NCI-H446 treated with DMSO at 0.1 percent for 48 hours (cell line): Measurements from ENCODE around the gene ORM2.
"Not testable (repeated sequence)": the region's sequence is repeated elsewhere in the genome, so short reads cannot be mapped to it uniquely, and the experiment has no call there.

Experiments used
- DNase-seq: peaks from one replicate; lab custom pipeline; 2025; lab: John Stamatoyannopoulos, UW

Gene ORM2

DNA sequence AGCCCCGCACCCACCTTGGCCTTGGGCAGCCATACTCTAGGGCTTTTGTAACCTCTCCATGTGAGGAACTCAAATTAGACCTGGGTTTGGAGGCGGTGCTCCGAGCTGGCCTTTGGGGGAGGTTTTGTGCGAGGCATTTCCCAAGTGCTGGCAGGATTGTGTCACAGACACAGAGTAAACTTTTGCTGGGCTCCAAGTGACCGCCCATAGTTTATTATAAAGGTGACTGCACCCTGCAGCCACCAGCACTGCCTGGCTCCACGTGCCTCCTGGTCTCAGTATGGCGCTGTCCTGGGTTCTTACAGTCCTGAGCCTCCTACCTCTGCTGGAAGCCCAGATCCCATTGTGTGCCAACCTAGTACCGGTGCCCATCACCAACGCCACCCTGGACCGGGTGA, at the start of gene ORM2:
ORM2 (plus strand) TSS at position 245 of the 398 bp plus-strand sequence; CDS start at position 281, 36 bp downstream.
- DNase-seq = not testable (repeated sequence)

DNA sequence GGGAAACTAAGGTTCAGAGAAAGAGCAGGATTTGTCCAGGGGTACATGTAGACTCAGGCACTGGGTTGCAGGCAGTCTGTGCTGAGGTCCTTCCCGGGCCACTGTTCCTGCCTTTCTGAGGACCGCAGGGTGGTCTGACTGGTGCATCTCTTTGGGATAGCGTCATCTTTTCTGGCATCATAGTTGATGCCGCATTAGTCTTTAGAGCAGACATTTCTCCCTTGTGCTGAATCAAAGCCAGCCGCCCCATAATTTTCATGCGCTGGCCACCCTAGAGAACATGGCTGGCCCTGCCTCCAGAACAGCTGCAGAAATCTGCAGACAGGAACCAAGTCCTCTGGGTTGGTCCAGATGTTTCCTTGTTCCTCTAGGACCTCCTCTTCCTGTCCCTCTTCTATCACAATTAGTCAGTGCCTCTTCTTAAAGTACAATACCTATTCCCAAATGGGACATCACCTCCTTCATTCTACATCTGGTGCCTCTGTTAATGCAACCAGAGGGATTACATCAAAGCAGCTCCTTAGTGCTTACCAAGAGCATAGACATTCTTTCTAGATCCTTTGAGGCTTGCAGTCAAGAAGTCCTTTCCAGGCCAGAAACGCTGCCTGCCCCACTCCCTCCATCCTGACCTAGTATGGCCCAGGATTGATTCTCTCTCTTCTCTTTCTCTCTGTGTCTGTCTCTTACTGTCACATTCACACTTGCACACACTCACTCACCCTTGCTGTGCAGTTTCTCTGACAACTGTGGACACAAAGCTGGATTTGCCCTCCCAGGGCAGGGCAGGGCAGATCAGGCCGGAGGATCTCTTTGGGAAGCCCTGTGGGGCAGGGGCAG, 48.8 kb upstream of the ORM2 start:
- no peak for DNase-seq

DNA sequence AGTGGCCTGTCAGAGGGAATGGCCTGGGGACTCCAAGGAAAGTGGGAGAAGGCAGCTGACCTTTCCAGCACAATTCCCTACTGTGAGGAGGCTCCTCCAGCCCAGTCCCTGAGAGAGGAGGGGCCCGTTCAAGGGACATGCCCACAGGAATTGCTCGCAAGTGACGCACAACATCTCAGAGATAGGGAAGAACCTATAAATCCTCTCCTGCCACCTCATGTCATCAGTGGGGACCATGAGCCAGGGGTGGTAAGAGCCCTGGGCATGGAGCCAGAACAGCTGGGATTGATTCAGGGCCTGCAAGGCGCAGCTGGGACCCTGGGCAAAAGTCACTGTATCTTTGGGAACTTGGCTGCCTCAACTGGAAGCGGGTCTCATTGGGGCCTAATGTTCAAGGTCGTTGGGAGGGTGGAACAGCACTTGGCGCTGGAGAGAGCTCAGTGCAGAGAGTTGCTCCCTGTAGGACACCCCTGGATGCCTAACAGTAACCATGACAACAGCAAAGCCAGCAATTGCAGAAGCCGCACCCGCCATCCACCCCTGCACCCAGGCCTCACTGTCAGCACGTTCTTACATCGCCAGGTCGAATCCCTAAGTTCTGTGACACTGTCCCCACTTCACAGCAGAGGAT, 48.1 kb upstream of the ORM2 start:
- no peak for DNase-seq

DNA sequence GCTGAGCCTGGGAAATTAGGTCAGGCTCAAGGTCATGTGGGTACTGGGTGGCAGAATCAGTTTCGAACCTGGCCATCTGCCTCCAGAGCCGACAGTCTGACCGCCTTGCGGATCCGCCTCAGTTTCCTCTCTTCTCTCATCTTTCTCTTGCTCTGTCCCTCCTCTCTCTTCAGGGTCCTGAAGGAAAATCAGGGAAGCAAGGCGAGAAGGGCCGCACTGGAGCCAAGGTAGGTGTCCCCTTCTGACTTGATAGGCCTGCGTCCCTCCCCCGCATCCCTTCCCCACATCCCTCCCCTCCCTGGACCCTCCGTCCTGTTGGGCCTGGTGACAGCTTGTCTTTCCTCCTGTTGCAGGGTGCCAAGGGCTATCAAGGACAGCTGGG, 47.6 kb upstream of the ORM2 start:
- DNase-seq = no peak

DNA sequence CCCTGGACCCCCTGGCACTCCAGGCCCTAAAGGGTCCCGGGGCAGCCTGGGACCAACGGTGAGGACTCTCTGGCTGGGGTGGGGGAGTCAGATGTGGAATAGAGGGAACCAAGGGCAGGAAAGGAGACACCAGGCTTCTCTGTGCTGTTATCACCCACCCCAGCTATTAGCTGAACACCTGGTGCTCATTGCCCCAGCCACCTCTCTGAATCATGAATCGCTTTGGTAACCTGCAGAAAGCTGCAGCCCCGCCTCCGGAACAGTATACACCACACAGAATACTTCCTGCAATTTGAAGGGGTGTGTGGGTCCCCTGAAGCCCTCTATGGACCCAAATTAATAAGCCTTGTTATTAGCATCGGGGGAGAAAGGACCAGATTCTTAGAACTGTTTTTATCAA, 47.2 kb upstream of the ORM2 start:
- DNase-seq = no peak

DNA sequence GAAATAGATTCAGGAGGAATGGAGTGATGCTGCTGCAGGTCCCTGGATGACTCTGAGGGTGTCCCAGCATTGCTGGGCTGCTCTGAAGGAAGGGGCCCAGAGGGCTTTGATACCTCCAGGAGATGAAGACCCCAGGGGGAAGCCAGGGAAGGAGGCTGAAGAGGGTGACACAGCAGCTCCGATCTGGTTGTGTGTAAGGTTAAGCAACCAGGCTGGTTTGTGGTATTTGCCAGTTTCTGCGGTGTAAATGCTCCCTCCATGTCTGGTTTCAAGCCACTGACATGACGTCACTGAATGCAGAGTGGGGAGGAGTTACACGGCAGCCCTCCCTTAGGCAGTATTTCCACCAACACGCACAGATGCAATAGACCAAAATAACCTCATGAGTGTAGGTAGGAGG, 46.7 kb upstream of the ORM2 start:
- DNase-seq = no peak

DNA sequence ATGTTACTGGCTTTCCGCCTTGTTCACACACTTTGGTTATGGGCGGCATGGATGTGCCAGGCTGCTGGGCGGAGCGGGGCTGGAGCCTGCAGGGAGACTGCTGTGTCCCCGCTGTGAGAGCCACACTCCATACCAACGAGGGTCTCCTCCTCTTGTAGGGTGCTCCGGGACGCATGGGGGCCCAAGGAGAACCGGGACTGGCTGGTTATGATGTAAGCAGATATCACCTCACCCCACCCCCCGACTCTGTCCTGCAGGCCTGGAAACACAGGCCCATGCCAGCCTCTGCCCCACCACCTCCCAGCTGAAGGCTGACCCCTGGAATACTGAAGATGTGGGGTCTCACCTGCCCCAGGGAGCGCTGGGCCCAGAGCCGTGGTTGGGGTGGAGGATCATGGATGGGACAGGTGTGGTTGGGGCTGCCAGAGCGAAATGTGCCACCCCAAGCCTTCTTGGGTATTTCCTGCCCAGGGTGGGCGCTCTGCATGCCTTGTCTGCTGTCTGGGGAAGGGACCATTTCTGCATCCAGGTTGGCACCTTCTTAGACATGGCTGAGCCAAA, 46.0 kb upstream of the ORM2 start:
- no peak for DNase-seq

DNA sequence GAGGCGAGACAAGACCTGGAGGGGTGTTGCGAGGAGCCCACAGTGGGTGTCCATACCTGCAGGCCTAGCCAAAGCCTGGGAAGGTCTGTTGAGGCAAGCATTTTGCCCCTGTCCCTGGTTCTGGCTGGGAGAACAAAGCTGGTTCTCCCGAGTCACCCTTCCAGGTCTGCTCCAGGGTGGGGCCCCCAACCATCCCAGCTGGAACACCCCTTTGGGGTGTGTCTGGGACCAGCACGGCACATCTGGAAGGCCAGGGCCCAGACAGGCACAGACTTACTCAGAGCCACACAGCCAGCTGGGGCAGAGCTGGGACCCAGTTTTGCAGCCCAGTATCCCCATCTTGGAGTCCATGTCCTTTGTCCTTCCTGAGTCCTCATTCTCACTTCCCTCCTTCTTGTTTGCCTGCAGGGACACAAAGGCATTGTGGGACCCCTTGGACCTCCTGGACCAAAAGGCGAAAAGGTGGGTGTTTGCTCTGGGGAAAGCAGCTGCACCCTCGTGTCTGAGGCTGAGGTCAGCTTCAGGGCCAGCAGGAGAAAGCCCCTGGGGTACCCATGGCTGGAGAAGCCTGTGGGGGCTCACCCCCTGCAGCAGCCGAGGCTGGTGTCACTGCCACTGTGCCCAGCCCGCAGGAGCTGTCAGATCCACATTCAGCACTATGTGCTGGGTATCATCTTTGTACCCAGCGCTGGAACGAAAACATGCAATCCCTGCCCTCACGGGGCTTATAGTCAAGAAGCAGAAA, 45.2 kb upstream of the ORM2 start:
- DNase-seq = no peak

DNA sequence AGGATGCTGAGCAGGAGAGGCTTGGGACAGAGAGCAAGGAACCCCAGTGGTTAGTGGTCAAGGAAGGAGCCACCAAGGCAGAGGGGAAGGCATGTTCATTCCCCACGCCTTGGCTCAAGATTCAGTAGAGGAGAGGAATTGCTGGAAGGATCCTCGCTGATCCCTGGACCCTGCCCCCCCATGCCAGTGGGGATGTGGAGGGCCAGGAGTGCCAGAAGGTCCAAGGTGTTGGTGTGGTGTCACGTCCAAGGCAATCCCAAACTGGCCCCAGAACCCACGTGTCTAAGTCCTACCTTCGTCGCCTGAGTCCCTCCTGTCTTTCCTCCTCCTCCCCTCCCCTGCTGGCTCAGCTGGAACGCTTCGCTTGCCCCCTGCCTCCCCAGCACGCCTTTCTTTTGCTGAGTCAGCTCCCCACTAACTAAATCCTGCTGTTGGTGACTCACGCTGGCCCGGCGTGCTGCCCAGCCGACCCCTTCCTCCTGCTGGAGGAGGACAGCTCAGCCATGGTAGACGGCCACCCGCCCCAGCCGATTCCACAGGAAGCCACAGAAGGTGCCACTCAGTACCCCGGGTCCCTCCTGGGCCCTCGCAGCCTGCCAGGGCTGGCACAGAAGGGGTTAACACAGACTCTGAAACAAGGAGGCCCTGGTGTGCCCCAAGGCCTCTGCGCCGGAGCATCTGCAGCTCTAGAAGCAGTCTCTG, 44.4 kb upstream of the ORM2 start:
- DNase-seq = no peak

DNA sequence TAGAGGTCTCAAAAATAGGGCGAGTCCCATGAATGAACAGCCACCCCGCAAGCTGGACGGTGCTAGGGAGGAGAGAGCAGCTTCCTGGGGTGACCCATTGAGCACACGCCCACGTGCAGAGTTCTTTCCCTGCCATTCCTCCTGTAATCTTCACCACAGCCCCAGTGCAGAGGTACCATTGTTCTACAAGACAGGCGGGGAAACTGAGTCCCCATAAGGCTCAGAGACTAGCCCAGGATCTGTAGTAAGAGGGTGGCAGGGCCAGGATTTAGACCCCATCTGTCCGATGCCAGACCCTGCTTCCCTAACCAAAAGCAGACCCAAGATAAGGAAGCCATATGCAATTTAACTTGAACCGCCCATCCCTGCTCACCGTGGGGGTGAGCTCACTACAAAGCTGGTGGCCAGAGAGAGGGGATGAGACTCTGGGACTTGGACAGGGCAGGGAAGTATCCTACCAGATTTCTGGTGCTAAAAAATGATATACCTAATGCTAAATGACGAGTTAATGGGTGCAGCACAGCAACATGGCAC, 43.5 kb upstream of the ORM2 start:
- DNase-seq = no peak

DNA sequence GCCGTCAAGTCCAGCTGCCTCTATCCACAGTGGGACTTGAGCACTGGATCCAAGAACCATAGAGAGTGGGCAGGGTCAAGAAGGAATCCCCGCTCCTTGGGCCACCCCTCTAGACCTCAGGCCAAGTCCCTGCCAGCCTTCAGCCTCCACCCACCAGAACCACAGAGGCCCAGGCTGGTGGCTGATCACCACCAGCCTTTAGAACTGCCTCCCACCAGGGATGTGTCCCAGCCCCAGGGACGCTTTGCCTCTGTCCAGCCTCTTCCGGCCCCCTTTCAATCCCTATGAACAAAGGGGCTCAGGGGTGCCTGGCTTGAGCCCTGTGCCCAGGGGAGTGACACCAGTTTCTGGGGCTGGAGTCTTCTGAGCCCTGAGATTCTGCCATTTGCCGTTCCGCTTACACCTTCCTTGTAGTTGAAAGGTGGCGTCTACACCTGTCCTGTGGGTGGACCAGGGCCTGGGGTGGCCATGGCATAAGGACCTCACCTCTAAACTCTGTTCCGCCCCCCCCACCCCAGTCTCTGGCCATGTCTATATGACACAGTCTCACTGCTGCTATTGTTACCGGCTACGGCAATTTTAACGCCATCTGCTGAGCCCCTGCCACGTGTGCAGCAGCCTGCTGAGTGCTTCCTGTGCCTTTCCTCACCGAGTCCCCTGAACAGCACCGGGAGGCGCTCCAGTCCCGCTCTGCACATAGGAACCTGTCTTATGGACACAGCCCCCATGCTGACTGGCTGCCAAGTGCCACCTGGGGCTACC, 42.5 kb upstream of the ORM2 start:
- DNase-seq = no peak

DNA sequence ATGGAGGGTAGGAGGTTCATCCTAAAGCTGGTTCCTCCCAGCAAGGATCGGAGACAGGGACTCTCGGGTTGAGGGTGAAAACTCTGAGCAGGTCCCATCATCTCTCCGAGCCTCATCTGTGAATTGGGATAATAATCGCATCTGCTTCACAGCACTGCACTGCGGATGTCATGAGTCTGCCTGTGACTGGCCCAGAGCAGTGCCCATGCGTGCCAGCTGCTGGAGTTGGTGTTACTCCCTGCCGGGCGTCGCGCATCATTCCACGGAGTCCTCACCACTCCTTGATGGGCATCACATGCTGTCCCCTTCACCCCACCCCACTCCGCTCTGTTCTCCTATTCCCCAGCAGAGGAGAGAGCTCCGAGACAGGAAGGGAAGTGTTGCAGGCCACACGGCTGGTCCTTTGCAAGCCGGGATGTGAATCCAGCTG, 41.9 kb upstream of the ORM2 start:
- no peak for DNase-seq

DNA sequence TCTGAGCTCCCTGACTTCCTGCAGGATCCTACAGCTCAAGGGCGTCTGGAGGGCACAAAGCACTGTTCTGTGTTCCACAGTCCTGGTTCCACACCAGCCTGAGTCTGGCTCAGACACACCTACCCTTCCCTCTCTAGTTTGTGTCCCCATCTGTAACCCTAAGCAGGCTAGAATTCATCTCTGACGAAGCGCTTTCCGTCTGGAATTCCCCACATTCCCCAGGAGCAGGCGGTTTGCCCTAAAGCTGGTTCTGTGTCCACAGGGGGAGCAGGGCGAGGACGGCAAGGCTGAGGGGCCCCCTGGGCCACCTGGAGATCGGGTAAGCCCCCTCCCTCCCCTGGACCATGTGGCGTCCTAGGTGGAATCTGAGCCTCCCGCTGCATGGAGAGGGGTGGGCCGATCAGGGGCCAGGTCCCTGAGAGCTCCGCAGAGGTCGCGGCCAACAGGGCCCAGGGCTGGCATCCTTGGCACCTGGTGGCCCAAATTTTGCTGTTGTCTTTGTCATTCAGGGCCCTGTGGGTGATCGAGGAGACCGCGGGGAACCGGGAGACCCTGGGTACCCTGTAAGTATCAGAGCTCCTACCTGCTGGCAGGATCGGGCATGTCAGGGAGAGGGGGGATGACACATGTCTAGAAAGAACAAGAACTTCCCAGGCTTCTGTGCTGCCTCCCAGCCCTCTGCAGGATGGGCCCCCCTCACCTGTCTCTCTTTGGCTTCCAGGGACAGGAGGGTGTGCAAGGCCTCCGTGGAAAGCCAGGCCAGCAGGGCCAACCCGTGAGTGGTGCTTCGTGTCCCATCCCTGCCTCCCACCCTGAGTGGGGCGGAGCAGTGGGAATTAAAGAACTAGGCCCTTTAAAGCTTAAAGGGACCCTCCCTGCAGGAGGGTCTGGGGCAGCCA, 41.2 kb upstream of the ORM2 start:
- no peak for DNase-seq

DNA sequence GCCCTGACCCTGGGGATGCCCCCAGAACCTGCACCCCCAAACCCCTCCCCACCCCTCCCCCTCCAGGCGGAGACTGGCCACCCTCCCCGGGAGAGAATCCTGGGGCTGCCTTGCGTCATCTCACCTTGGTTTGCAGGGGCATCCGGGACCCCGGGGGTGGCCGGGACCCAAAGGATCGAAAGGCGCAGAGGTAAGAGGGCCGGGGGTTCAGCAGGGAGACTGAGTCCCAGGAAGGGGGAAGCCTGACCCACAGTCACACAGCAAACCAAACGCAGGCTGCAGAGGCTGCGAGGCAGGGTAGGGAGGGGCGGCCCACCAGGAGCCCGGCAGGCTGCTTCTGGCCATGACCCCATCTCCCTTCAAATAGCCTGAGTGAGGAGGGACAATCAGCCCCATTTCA, 40.6 kb upstream of the ORM2 start:
- DNase-seq = no peak

DNA sequence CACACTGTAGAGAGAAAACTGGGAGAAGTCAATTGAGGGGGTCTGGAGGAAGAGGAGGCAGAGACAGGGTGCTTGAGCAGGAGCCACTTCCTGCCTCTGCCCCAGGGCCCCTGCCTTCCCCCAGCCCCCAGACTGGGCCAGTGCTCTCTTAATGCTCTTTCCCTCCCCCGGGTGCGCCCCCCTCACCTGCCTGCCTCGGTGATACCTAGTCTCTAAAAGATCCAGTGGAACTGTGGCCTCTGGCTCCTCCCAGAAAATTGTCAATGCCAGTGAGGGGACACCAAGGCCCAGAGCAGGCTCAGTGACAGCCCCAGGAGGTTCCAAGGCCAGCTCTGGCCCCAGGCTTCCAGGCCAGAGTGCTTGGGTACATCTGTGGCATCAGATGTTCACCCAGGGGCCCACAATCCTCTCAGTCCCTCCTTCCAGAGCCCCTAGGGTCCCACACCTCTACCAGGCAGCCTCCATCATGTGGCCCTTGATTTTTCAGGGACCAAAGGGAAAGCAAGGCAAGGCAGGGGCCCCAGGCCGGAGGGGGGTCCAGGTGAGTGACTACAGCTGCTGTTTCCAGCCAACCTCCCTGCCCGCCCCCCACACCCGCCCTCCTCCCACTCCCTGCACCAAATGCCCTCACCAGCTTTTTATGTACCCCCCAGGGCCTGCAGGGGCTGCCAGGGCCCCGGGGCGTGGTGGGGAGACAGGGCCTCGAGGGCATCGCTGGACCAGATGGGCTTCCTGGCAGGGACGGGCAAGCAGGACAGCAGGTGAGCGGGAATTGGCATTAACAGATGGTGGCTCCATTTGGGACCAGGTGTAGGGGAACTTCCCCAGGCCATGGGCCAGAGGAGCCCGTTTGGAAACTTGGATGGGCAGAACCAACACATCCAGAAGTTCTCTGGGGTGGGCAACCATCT, 39.8 kb upstream of the ORM2 start:
- no peak for DNase-seq

DNA sequence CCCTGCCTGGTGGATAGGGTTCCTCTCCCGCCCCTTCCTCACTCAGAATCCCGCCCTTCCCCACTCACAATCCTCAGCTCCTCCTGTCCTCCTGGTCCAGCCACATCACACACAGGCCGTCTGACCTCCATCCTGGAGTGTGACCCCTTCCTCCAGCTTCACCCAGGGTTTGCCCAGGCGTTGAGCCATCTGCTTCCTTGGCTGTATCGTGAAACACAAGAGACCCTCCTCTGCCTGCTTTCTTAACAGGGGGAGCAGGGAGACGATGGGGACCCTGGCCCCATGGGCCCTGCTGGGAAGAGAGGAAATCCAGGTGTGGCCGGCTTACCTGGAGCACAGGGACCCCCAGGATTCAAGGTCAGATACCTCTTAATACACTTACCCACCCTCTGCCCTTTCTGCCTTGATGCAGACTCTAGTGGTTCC, 39.1 kb upstream of the ORM2 start:
- DNase-seq = no peak

DNA sequence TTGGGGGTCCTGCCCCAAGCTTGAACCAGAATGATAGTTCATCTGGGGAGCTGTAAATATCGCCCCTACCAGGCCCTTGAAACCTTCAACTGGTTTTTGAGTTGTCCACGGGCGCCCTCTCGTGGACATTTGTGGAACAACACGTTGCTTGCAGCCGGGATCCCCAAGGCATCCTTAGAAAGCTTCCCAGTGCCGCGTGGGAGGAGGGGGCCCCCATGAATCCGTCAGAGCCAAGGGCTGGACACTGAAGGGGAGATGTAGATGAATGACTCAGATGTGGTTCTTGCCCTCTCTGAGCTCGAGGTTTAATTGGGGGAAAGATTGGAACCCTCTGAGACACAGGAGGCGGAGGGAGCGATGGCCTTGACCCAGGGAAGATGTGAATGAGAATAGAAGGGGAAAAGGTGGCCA, 38.6 kb upstream of the ORM2 start:
- no peak for DNase-seq

DNA sequence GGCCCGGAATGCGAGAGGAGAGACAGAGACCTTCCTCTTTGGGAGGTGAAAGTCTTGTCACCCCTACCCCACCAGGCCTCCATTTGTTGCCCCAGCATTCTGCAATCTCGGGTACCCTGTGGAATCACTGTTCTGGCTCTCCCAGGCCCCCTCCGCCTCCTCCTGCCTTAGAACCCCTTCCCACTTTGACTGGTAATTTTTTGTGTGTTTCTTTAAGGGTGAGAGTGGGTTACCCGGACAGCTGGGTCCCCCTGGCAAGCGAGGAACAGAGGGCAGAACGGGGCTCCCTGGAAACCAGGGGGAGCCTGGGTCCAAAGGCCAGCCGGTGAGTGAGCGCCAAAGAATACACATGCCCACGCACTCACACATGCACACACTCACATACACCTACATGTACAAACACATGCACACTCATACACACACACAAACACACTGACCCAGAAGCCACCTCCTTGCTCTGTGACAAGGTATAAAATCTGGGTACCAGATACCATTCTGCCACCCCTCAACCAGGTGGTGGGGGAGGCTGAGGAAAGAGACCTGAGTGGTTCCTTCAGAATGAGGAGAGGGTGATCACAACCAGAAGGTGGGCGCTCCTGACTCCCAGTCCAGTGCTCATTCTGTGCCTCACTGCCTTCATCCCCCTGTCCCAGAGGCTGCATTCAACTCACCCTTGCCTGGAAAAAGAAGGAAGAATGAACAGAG, 37.6 kb upstream of the ORM2 start:
- no peak for DNase-seq
